SH-SY5Y (cell line): ENCODE data around the gene GPRC5A.

Experiments
- GATA2 ChIP-seq: IDR thresholded peaks from 2 replicates; pipeline ENCODE4 v1.6.1; 2011; ENCODE audit warnings: mild to moderate bottlenecking, low read depth, low read length
- GATA3 ChIP-seq: IDR thresholded peaks from 2 replicates; pipeline ENCODE4 v1.6.1; 2011; ENCODE audit warnings: low read depth, mild to moderate bottlenecking, low read length, moderate library complexity

GRCh38 chr12:12952036-12952435 is 60.7 kb downstream of the GPRC5A start, which contains the start of gene GPRC5D:
- TF ChIP-seq GATA3 = no peak
- no peak for TF ChIP-seq GATA2
